Measurements from ENCODE around the gene IHH. TPM values are rescaled to one million over a fixed set of nuclear protein-coding genes. Genes with fewer than 3 reads are reported as not detected.
A peak's percentile ranks its signal among the peaks of the same experiment; 100 is the strongest.

IHH gene
- total RNA-seq, 6 donors from 2014 or later: 0.80 to 4.4 (median 1.5) TPM; not detected in 2

GRCh38 chr2:219087848-219088247 is 27.1 kb upstream of the IHH start:
- WGBS, 2 donors: 94 to 96% methylated on average over 1 of the region's 1 CpG

GRCh38 chr2:219087361-219087760 is 26.6 kb upstream of the IHH start:
- Histone ChIP-seq H3K4me1 (peaks cover 0 to 8% (median 5%) of the 10 kb centered on the region in 4 donors), H3K27ac (no peak overlapping the region), H3K36me3 (no peaks in the 10 kb centered on the region), H3K27me3 (no peaks in the 10 kb centered on the region), H3K9me3 (no peaks in the 10 kb centered on the region), H3K4me3 (no peak overlapping the region)
- ATAC-seq (ENCODE audit: low FRiP score in 2 of 2) (no peak), DNase-seq (no peak)
- TF ChIP-seq CTCF (IDR thresholded peaks at IDR 0.05) (no peak), POLR2A (IDR thresholded peaks at IDR 0.05) (no peak)
- 87 to 96% methylated on average over 5 of the region's 5 CpGs for WGBS, 2 donors

More at GRCh38 chr2:219087848-219088247, 27.1 kb upstream of the IHH start:
- H3K27me3 ChIP-seq: no peaks in the 10 kb centered on the region
- peaks cover 0 to 5% (median 2%) of the 10 kb centered on the region in 4 donors for H3K4me1 ChIP-seq
- no peak overlapping the region for H3K4me3 ChIP-seq
- no peak for DNase-seq
- TF ChIP-seq POLR2AphosphoS5 (IDR thresholded peaks at IDR 0.05) (no peak), POLR2A (IDR thresholded peaks at IDR 0.05) (no peak), EP300 (IDR thresholded peaks at IDR 0.05) (no peak), CTCF (IDR thresholded peaks at IDR 0.05) (no peak)
- no peak for ATAC-seq (ENCODE audit: low FRiP score in 2 of 2)
- no peaks in the 10 kb centered on the region for H3K36me3 ChIP-seq
- H3K27ac ChIP-seq: no peak overlapping the region
- H3K9me3 ChIP-seq: no peaks in the 10 kb centered on the region

GRCh38 chr2:219086196-219086595 is 25.5 kb upstream of the IHH start:
- no peak overlapping the region for H3K27ac ChIP-seq
- H3K4me1 ChIP-seq: peaks cover 0 to 17% (median 12%) of the 10 kb centered on the region in 4 donors
- H3K9me3 ChIP-seq: no peaks in the 10 kb centered on the region
- H3K36me3 ChIP-seq: no peaks in the 10 kb centered on the region
- H3K4me3 ChIP-seq: no peak overlapping the region
- H3K27me3 ChIP-seq: no peaks in the 10 kb centered on the region
- no peak for TF ChIP-seq POLR2A (IDR thresholded peaks at IDR 0.05)
- TF ChIP-seq EP300 (IDR thresholded peaks at IDR 0.05): no peak
- no peak for TF ChIP-seq POLR2AphosphoS5 (IDR thresholded peaks at IDR 0.05)
- no peak for DNase-seq
- no peak for ATAC-seq (ENCODE audit: low FRiP score in 2 of 2)

- DNase-seq: no peak
- Histone ChIP-seq H3K36me3 (no peaks in the 10 kb centered on the region), H3K27ac (no peak overlapping the region), H3K4me3 (no peak overlapping the region), H3K9me3 (no peaks in the 10 kb centered on the region), H3K27me3 (no peaks in the 10 kb centered on the region), H3K4me1 (peaks cover 0 to 17% (median 12%) of the 10 kb centered on the region in 4 donors)
- TF ChIP-seq CTCF (IDR thresholded peaks at IDR 0.05) (no peak), POLR2AphosphoS5 (IDR thresholded peaks at IDR 0.05) (no peak), POLR2A (IDR thresholded peaks at IDR 0.05) (no peak), EP300 (IDR thresholded peaks at IDR 0.05) (no peak)
- ATAC-seq (ENCODE audit: low FRiP score in 2 of 2): no peak
These were observed 24.1 kb upstream of the IHH start for GRCh38 chr2:219084791-219085190.

DNA sequence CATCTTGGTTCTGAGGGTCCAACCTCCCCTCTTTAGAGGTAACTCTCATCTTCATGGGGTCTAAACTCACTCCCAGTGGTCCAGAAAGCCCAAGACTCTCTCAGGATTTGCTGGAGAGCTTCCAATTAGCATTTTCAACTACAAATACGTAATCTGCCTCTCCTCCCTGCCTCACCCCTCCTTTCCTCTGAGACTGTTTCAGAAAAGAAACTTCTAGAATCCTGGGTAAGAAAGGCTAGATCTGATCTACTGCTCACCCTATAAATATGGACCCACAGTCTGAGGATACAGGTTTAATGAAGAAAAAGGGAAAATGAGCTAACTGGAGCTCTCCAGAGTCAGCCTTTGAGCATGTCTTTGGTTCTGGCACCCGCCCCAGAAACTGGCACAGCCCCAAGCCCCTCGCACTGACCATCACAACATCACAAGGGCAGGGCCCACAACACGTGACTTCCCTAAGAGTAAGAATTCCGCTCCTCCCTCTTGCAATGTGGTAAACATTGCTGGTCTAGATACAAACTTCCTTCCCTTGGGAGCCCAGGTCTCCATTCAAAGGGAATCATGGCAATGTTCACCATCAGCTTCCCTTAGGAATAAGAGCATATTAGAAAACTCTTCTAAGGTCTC is 21.7 kb upstream of the IHH start:
- peak in 1 of 2 donors; percentile 44 for ATAC-seq (ENCODE audit: low FRiP score in 2 of 2)
- Histone ChIP-seq H3K9me3 (no peaks in the 10 kb centered on the region), H3K27ac (peak overlapping the region in 2 of 4 donors; percentile 73 to 75), H3K4me1 (peaks cover 0 to 17% (median 12%) of the 10 kb centered on the region in 4 donors), H3K4me3 (no peak overlapping the region), H3K36me3 (peaks cover 0 to 5% (median 0%) of the 10 kb centered on the region in 4 donors), H3K27me3 (no peaks in the 10 kb centered on the region)
- DNase-seq: peak in 1 of 2 donors; percentile 28
- WGBS, 2 donors: 42 to 53% methylated on average over 5 of the region's 5 CpGs
- peak in 1 of 2 donors; percentile 55 for TF ChIP-seq POLR2AphosphoS5 (IDR thresholded peaks at IDR 0.05)
- no peak for TF ChIP-seq EP300 (IDR thresholded peaks at IDR 0.05)
